Psoas muscle (tissue), 8 donors: ENCODE data around the gene ADORA2A. TPM values are rescaled to one million over a fixed set of nuclear protein-coding genes. Genes with fewer than 3 reads are reported as not detected.

ENCODE experiments used
- ATAC-seq, 4 donors: fragments of 200-7000 bp; cut with Tn5 transposase; one replicate each; pipeline ENCODE4 v1.9.1; 2020; ENCODE audit warnings: moderate library complexity in 3 of 4, mild to moderate bottlenecking in 2 of 4
- DNase-seq, 2 donors: peaks; one replicate each; pipeline ENCODE4 v3.0.0-alpha.2; 2020
- H3K27ac ChIP-seq: fragments of 200-600 bp; one replicate; pipeline ENCODE4 v1.8.0; 2022
- H3K27me3 ChIP-seq, 3 donors: fragments of 200-600 bp in 1 of 3; one replicate each; pipeline versions ENCODE4 v1.6.1 to v1.8.0; 2013 to 2022; ENCODE audit warnings: low read length in 2 of 3, mild to moderate bottlenecking in 2 of 3, moderate library complexity in 1 of 3; ENCODE audit not compliant: insufficient read depth in 3 of 3
- H3K36me3 ChIP-seq, 2 donors: fragments of 200-600 bp in 1 of 2; one replicate each; pipeline versions ENCODE4 v1.6.1 to v1.8.0; 2013 to 2022; ENCODE audit warnings: low read depth in 1 of 2, mild to moderate bottlenecking in 1 of 2, moderate library complexity in 1 of 2; ENCODE audit not compliant: insufficient read depth in 1 of 2
- H3K4me1 ChIP-seq: fragments of 200-600 bp; one replicate; pipeline ENCODE4 v1.8.0; 2022
- H3K4me3 ChIP-seq: fragments of 200-600 bp; one replicate; pipeline ENCODE4 v1.8.0; 2022; ENCODE audit warnings: mild to moderate bottlenecking
- H3K9me3 ChIP-seq: fragments of 200-600 bp; one replicate; pipeline ENCODE4 v1.8.0; 2022
- CTCF ChIP-seq: fragments of 200-600 bp; IDR thresholded peaks from one replicate; pipeline ENCODE4 v1.8.0; 2022; ENCODE audit warnings: antibody characterized with exemption
- WGBS, 3 donors: extraction: QIAGEN DNeasy Blood & Tissue Kit; methylation state at CpG; one replicate each; pipeline versions ENCODE4 v1.1.6 to v1.1.7; 2013; 5-methylcytosine and 5-hydroxymethylcytosine counted together
- intact Hi-C, 2 donors: fragments of 100-400 bp; cut with DNase I; formaldehyde crosslinking; loops; one replicate each; pipeline versions ENCODE4 v1.11.0 to v1.14.2; 2022
- polyA plus RNA-seq, 3 donors: library from polyadenylated mRNA; stranded (reverse); fragments of 200-250 nt; gene quantifications; one replicate each; pipeline ENCODE4 v1.2.3, GENCODE V29; 2013
- total RNA-seq, 4 donors: library from RNA; stranded (reverse); fragmentation: NEBNext Ultra II Directional in 2 of 4; extraction: Animal tissue kit (Norgen Biotek cat#: 25700) in 2 of 4; gene quantifications; one replicate each; pipeline versions ENCODE4 v1.2.1 to v1.2.4, GENCODE V29; 2021 to 2023
- donor health status: healthy with polysubstance abuse.
- donor health status: DM: no; HTN: no; CAD: no; lungs with moderate emphysema.
- donor health status: Bipolar disorder and iron deficiency.
- donor health status: healthy.
- donor health status: DM: yes; HTN: yes; CAD: no.
- donor health status: DM: no; HTN: no; CAD: no.
- donor health status: DM: no; HTN: no; CAD: no.
- donor health status: DM: yes; HTN: yes; CAD: no.

Gene ADORA2A
- total and polyA plus RNA-seq, 7 donors: 0.97 to 2.4 (median 1.7) TPM

DNA sequence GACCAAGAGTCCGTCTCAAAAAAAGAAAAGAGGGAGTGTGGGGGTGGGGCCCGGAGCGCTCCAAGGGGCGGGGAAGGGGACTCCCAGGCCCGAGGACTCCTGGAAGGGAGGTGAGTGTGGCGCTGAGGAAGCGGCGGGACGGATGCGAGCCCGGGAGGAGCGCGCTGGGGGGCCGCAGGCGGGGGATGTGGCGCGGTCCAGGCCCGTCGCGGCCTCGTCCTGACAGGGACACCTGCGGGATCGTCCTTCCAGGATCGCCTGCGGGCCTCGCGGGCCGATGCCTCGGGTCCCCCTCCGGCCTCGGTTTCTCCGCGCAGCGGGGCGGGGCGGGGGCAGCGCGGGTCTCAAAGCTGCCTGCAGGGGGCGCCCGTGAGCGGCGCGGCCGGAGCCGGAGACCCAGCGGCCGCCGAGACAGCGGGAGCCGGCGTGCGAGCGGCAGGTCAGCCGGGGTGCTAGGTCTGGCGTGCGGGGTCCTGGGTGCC lies 3.8 kb upstream of the ADORA2A start:
- TF ChIP-seq CTCF: peak; percentile 91
- Histone ChIP-seq H3K9me3 (no peaks in the 10 kb centered on the region), H3K4me3 (peak overlapping the region; percentile 68), H3K27ac (peak overlapping the region; percentile 30), H3K4me1 (peaks cover 16% of the 10 kb centered on the region), H3K36me3 (no peaks in the 10 kb centered on the region), H3K27me3 (peaks cover 0 to 10% (median 4%) of the 10 kb centered on the region in 3 donors)
- ATAC-seq (peak; percentile 74 to 81 (median 80)), DNase-seq (peak; percentile 66 to 79)
- intact Hi-C loops: loop anchor here (2.0 to 10.0 kb wide), 4 partner anchors 79 to 334 kb away; no protein-coding TSS in a partner anchor
- WGBS, 3 donors: 1 to 3% (median 3%) methylated on average over 17 to 56 of the region's 56 CpGs

- 12 to 25% (median 16%) methylated on average over 56 to 105 of the region's 105 CpGs for WGBS, 3 donors
- H3K4me1 ChIP-seq: peaks cover 16% of the 10 kb centered on the region
- peaks cover 0 to 10% (median 4%) of the 10 kb centered on the region in 3 donors for H3K27me3 ChIP-seq
- H3K4me3 ChIP-seq: peak overlapping the region; percentile 68
- no peak for TF ChIP-seq CTCF
- no peaks in the 10 kb centered on the region for H3K9me3 ChIP-seq
- no peaks in the 10 kb centered on the region for H3K36me3 ChIP-seq
- peak; percentile 4 to 30 (median 20) for ATAC-seq
- intact Hi-C loops: loop anchor here (5.0 to 10.0 kb wide), 3 partner anchors 78 to 333 kb away; no protein-coding TSS in a partner anchor
- peak in 1 of 2 donors; percentile 59 for DNase-seq
- H3K27ac ChIP-seq: peak overlapping the region; percentile 15
Observed at GRCh38 chr22:24424001-24424900, 3.1 kb upstream of the ADORA2A start.

DNA sequence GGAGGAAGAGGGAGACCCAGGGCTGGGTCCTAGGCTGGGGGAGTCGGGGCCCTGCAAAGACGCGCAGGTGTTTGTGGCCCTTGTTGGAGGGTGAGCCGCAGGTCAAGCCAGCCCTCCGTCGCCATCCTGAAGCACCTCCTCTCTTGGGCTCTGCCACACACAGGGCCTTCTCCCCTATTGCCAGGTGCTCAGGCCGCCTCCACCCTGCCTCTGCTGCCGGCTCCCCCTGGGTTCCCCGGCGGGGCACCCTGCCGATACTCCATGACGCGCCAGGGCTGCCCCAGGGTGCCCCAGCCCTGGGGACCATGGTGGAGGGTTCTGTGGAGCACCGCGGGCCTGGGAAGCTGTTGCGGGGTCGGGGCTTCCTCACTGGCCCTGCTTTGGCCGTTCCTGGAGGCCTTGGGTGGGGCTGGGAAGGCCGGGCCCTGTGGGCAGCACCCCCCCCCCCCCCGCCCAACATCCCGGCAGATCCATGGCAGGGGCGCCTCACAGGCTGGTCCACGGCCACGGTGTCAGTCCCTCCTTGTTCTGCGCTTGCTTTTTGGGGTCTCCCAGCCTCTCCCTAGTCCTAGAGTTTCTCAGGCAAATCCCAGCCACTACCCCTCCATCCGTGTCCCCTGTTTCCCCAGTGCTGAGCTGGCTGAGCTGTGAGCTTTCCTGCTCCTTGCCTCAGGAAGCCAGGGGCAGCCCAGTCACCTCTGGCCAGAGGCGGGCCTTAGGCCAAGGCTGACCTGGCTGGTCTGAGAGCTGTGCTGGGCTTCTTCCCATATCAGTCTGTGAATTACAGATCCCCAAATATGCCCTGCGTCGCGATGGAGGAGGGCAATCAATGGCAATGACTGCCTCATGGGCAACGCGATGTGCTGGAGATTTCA lies 2.3 kb upstream of the ADORA2A start:
- ATAC-seq (no peak), DNase-seq (peak in 1 of 2 donors; percentile 41)
- H3K36me3 ChIP-seq: no peaks in the 10 kb centered on the region
- TF ChIP-seq CTCF: no peak
- H3K27me3 ChIP-seq: peaks cover 0 to 10% (median 4%) of the 10 kb centered on the region in 3 donors
- intact Hi-C loops: loop anchor here (5.0 to 10.0 kb wide), 3 partner anchors 77 to 332 kb away; no protein-coding TSS in a partner anchor
- no peaks in the 10 kb centered on the region for H3K9me3 ChIP-seq
- H3K4me1 ChIP-seq: peaks cover 16% of the 10 kb centered on the region
- no peak overlapping the region for H3K27ac ChIP-seq
- peak overlapping the region; percentile 68 for H3K4me3 ChIP-seq
- WGBS, 3 donors: 82 to 88% (median 83%) methylated on average over 26 to 32 of the region's 32 CpGs

DNA sequence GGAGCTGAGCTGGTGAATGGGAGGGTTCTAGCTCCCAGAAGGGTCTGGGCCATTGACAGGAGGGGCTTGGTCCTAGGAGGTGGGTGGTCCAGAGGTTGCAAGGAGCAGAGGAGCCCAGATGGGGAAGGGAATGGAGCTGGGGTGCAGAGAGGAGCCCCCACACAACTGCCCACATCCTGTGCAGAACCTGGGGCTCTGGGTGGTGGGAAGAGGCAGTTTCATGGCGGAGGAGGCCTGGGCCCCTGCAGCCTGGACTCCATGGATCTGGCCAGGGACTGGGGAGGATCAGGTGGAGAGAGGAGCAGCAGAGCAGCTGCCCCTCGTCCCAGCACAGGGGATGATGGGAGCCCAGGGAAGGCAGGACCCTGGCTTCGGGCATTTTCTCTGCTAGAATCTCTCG lies 963 bp upstream of the ADORA2A start:
- ATAC-seq (no peak), DNase-seq (peak in 1 of 2 donors; percentile 36)
- WGBS, 3 donors: 89 to 100% (median 94%) methylated on average over 1 to 4 of the region's 4 CpGs
- peaks cover 0 to 10% (median 4%) of the 10 kb centered on the region in 3 donors for H3K27me3 ChIP-seq
- no peak overlapping the region for H3K27ac ChIP-seq
- peaks cover 5% of the 10 kb centered on the region for H3K4me1 ChIP-seq
- no peak for TF ChIP-seq CTCF
- intact Hi-C loops: loop anchor here (2.0 to 10.0 kb wide), 2 partner anchors 96 to 328 kb away; no protein-coding TSS in a partner anchor
- no peak overlapping the region for H3K4me3 ChIP-seq
- no peaks in the 10 kb centered on the region for H3K36me3 ChIP-seq
- no peaks in the 10 kb centered on the region for H3K9me3 ChIP-seq
